UCSD-AML1 (cell line): Measurements from ENCODE around the gene NVL.
"Not testable (repeated sequence)": the region's sequence is repeated elsewhere in the genome, so short reads cannot be mapped to it uniquely, and the experiment has no call there.

Experiments
- DNase-seq: peaks from one replicate; lab custom pipeline; 2025; ENCODE audit not compliant: unreplicated experiment; lab: John Stamatoyannopoulos, UW

Gene NVL

GRCh38 chr1:224338150-224338838, 8.3 kb upstream of the NVL start:
- no peak for DNase-seq

- no peak for DNase-seq
These were observed 4.2 kb upstream of the NVL start for GRCh38 chr1:224333939-224334786.

- no peak for DNase-seq
These were observed 3.4 kb upstream of the NVL start for GRCh38 chr1:224333309-224333926.

GRCh38 chr1:224331824-224332223, 1.9 kb upstream of the NVL start:
- no peak for DNase-seq

- DNase-seq: no peak
These were observed 1.4 kb upstream of the NVL start for GRCh38 chr1:224331326-224331725.

GRCh38 chr1:224329484-224329841, 509 bp downstream of the NVL start:
- DNase-seq: no peak

- no peak for DNase-seq
These were observed 1.3 kb downstream of the NVL start for GRCh38 chr1:224328644-224329043.

- no peak for DNase-seq
These were observed 4.0 kb downstream of the NVL start for GRCh38 chr1:224325959-224326358.

- DNase-seq: no peak
These were observed 8.3 kb downstream of the NVL start for GRCh38 chr1:224321706-224322105.

- DNase-seq: no peak
These were observed 12.5 kb downstream of the NVL start for GRCh38 chr1:224317383-224318045.

GRCh38 chr1:224312025-224312424, 17.9 kb downstream of the NVL start:
- no peak for DNase-seq

- DNase-seq: not testable (repeated sequence)
These were observed 18.5 kb downstream of the NVL start for GRCh38 chr1:224311503-224311902.

GRCh38 chr1:224308064-224308463, 21.9 kb downstream of the NVL start:
- no peak for DNase-seq

GRCh38 chr1:224304767-224305166, 25.2 kb downstream of the NVL start:
- DNase-seq: no peak

GRCh38 chr1:224302947-224303346, 27.0 kb downstream of the NVL start:
- DNase-seq: no peak

GRCh38 chr1:224301391-224301790, 28.6 kb downstream of the NVL start:
- DNase-seq: no peak

GRCh38 chr1:224300346-224300745, 29.6 kb downstream of the NVL start:
- DNase-seq: no peak

GRCh38 chr1:224298346-224299330, 31.3 kb downstream of the NVL start:
- no peak for DNase-seq

- no peak for DNase-seq
These were observed 35.2 kb downstream of the NVL start for GRCh38 chr1:224294775-224295174.

GRCh38 chr1:224292419-224292818, 37.6 kb downstream of the NVL start:
- DNase-seq: no peak
